GM19099 (cell line): ENCODE measurements around the gene PRKACB.

Source experiments
- POLR2A ChIP-seq: IDR thresholded peaks from 3 replicates; pipeline ENCODE4 v1.6.1; 2011; ENCODE audit warnings: low read depth; ENCODE audit not compliant: insufficient read length; ENCODE audit errors: extremely low read depth

PRKACB gene

DNA sequence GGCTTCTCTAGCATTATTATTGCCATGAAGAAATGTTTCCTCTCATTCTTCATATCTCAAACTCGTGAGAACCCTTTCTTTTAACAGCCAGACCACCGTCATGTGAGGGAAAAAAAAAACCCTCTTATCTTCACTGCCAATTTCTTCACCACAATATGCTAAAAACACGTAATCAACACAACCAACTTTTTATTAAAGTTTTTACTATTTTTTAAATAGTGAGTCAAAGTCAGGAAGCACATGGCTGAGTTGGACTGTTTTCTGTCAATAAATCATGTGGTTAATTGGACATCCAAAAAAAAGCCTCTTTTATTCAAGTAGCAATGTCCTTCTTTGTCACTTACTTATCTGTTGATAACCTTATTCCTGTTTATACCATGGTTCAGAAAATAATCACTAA lies 101.5 kb downstream of the PRKACB start:
- no peak for TF ChIP-seq POLR2A

GRCh38 chr1:84246213-84246612 lies 102.1 kb downstream of the PRKACB start:
- TF ChIP-seq POLR2A = no peak

GRCh38 chr1:84247425-84248220 lies 103.6 kb downstream of the PRKACB start:
- TF ChIP-seq POLR2A = no peak

DNA sequence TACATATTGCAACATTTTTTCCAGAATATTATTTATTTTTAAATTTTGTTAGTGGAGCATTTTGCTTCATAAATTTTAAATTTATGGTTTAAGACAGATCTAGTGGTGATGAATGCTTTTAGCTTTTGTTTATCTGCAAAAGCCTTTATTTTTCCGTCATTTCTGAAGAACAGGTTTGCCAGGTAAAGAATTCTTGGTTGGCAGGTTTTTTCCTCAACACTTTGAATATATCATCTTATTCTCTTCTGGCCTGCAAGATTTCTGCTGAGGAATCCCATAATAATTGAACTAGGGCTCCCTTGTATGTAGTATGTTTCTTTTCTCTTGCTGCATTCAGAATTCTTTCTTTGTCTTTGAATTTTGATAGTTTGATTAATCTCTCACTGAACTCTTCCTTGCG lies 106.6 kb downstream of the PRKACB start:
- TF ChIP-seq POLR2A = no peak

- no peak for TF ChIP-seq POLR2A
Measured at GRCh38 chr1:84253036-84253435, 109.0 kb downstream of the PRKACB start.

DNA sequence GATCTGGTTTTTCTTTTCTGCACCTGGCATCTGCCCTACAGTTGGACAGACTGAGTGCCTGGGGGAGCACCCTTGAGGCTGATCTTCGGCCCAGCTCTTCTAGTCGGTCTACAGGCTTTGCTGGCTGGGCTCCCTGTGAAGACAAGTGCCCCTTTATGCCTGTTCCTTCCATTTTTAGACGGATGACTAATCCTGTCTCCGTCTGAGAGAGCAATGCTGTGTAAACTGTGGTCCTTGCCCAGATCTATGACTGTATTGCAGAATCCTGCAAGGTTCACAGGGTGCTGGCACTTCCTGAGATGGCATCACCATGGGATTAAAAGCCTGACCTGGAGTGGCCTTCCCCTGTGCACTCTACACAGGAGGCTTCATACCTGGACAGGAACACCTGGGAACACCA lies 109.8 kb downstream of the PRKACB start:
- TF ChIP-seq POLR2A = no peak

- no peak for TF ChIP-seq POLR2A
Measured at GRCh38 chr1:84254703-84255238, 110.7 kb downstream of the PRKACB start.

- no peak for TF ChIP-seq POLR2A
Measured at GRCh38 chr1:84255582-84255981, 111.5 kb downstream of the PRKACB start.

DNA sequence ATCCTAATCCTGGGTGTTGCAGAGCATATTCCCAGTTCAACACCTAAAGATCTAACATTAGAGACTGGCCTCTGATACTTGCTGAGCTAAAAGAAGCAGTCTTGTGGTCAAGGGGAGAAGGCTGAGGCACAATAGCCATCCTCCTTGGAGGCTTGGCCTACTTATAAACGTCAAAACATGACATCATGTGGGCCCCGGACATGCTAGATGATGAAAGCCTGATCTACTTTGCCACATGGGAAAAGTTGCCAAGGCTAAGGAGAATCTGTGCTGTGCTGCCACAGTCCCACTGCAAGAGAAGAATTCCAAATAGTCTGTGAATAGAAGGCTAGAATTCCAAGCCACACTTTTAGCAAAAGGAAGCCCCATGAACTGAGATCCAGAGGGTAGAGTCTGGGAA lies 113.5 kb downstream of the PRKACB start:
- no peak for TF ChIP-seq POLR2A

GRCh38 chr1:84259376-84259775 lies 115.3 kb downstream of the PRKACB start:
- TF ChIP-seq POLR2A = no peak

DNA sequence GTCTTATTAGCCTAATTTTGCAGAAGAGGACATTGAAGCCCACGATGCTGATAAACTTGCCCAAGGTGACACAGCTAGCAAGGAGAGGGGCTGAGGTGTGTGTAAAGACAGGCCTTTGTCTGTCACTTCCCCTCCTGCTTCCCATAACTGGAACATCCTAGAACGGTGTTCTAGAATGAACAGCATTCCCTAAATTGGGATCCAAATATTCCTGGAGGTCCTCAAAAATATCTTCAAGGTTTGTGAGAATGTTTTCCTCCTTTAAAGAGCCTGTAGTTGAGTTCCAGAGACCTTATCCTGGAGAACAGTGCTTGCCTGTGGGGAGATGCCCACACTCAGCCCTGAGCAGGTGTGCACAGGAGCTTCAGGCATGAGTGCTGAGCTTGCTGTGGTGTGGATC lies 115.9 kb downstream of the PRKACB start:
- TF ChIP-seq POLR2A = no peak

DNA sequence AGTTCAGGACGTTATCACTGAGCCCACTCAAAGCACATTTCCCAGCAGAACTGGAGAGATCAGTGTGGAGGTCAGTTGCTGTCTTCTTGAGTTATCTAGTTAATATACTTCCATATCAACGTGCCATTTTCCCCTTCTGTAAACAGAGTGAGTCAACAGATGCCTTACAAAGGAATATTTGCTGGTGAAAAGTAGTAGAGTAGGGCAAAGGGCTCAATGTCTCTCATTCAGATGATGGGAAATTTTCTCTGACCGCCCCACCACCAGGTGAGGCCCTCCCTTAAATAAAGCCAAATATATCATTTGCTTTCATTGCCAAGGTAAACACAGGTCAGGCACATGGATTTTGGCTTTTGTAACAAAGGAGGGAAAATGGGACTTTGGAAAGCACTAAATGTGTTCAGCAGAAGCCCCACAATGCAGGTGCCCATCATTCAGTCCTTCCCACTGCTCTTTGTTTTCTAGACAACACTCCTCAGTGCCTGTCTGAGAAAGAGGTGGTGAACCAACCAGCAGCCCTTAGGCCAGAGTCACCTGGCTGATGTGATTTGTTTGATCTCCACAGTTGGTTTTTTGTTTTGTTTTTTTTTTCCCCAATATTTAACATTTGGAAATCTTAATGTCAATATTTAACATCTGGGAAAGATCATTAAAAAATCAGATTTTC lies 116.9 kb downstream of the PRKACB start:
- TF ChIP-seq POLR2A = no peak

DNA sequence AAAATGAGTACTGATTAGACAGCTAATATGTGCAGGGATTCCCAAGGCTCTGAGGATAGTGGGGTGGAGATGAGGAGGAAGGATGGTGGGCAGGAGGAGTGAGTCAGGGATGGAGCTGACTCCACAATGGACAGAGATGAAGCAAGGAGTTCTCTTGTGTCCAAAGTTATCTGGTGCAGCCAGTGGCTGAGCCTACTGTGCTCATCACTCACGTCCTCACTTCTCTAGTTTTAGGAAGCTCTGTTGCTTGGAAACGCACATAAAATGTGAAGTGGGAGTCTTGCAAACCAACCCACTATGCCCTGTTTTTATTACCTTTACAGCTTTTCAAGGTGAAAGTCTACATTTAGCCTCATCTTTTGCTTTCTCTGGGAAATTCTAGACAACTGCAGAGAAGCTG lies 120.9 kb downstream of the PRKACB start:
- no peak for TF ChIP-seq POLR2A

DNA sequence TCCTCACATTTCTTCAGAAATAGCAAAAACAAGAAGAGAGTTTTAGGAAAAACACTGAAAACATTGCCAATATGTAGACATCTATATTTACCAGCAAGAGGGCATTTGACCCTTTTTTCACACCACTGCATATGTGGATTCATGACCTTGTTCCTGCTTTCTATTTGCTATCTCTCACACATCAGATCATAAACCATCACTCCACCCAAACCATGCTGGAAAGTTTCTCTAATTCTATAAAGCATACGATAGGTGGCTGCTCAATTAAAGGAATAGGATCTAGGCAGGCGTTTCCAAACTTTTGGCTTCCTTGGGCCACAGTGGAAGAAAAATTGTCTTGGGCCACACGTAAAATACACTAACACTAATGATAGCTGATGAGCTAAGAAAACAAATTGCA lies 121.8 kb downstream of the PRKACB start:
- no peak for TF ChIP-seq POLR2A

DNA sequence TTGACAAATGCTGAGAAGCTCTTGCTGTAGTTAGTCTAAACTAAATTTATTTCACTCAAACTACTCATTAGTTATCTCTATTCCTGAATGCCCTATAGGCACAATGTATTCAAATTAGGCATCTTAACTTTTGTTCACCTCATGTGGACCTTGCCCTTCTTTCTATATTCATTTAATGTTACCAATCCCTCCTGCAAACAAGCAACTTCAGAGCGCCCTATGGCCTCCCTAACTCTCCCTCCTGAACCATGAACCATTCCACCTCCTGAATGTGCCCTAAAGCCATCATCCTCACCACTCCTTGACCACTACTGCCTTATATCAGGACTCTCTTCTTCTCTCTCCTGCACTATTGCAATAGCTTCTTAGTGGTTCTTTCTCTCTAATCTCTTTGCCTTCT lies 122.7 kb downstream of the PRKACB start:
- no peak for TF ChIP-seq POLR2A

- TF ChIP-seq POLR2A = no peak
Measured at GRCh38 chr1:84267476-84267875, 123.4 kb downstream of the PRKACB start.
